ENCODE measurements around the gene SRPK2. TPM values are rescaled to one million over a fixed set of nuclear protein-coding genes. Genes with fewer than 3 reads are reported as not detected.
"Not testable (repeated sequence)": the region's sequence is repeated elsewhere in the genome, so short reads cannot be mapped to it uniquely, and the experiment has no call there.

Gene SRPK2
- total RNA-seq, 1 experiment from 2014 or later, result 58.2 TPM

DNA sequence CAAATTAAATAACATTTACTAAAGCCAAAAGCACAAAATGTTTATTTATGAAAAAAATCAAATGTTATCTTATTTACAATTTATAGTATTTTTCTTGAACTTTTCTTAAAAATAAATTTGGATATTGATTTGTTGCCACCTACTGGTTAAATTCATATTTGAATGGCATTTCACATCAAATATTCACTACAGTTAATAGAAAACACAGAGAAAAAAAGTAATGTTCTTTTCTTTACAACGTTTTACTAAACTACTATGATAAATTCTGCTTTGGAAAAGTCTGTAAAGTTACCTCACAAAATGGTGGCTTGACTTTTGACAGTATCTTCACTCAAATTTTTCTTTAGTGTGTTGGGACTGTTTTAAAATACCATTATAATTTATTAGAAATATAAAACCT, 52.7 kb downstream of the SRPK2 start:
- ATAC-seq (no peak), DNase-seq (ENCODE audit: low read depth, low spot score) (no peak)
- ChIA-PET POLR2A (no interaction called here), CTCF (no interaction called here)
- H3K9me3 ChIP-seq (ENCODE audit: control insufficient read depth, insufficient read depth, low read depth, low read length), result no peaks in the 10 kb centered on the region
- H3K4me1 ChIP-seq (ENCODE audit: control insufficient read depth, insufficient read depth, low read length), result no peaks in the 10 kb centered on the region; the same call in 1 of the 2 replicates
- intact Hi-C loops (cut with micrococcal nuclease; ENCODE audit: unreplicated experiment), result loop anchor here (10.0 kb wide), 1 partner anchor 181 kb away; no protein-coding TSS in a partner anchor
- no TSS peak for BruUV-seq (replicated peaks)
- in situ Hi-C loops (cut with HindIII; ENCODE audit: low pct_unique_long_range_greater_than_20kb, low sequenced_read_pairs), result no loop called here
- no peak for TF ChIP-seq TCF7L2 (IDR thresholded peaks at IDR 0.05; ENCODE audit: low read depth, low read length)
- TF ChIP-seq SIN3A (IDR thresholded peaks at IDR 0.05; ENCODE audit: borderline replicate concordance, insufficient read depth, low read depth, low read length), result no peak
- no peak for TF ChIP-seq CTCF (IDR thresholded peaks at IDR 0.05)
- no peak for TF ChIP-seq REST (IDR thresholded peaks at IDR 0.05; ENCODE audit: insufficient read depth in 1 of 2, low read depth in 2 of 2, low read length in 1 of 2)
- no peak for TF ChIP-seq POLR2AphosphoS5 (IDR thresholded peaks at IDR 0.05; ENCODE audit: low read depth, low read length)
- no peaks in the 10 kb centered on the region for H3K27me3 ChIP-seq (ENCODE audit: control insufficient read depth, insufficient read depth, low read length)
- no peak overlapping the region for H3K4me3 ChIP-seq (ENCODE audit: low read depth in 2 of 2, low read length in 2 of 2)
- no peak overlapping the region for H3K27ac ChIP-seq (ENCODE audit: low read length)
- no peaks in the 10 kb centered on the region for H3K36me3 ChIP-seq (ENCODE audit: control insufficient read depth, insufficient read depth, low read length)

DNA sequence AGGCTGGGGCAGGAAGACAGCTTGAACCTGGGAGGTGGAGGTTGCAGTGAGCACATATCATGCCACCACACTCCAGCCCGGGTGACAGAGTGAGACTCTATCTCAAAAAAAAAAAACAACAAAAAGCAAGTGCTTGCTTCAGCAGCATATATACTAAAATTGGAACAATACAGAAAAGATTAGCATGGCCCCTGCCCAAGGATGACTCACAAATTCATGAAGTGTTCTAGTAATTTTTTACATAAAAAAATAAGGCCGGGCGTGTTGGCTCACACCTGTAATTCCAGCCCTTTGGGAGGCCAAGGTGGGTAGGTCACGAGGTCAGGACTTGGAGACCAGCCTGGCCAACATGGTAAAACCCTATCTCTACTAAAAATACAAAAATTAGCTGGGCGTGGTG, 56.1 kb downstream of the SRPK2 start:
- H3K27ac ChIP-seq (ENCODE audit: low read length); in situ Hi-C loops (cut with HindIII; ENCODE audit: low pct_unique_long_range_greater_than_20kb, low sequenced_read_pairs); BruUV-seq (replicated peaks); DNase-seq (ENCODE audit: low read depth, low spot score); CTCF ChIA-PET; H3K4me1 ChIP-seq (ENCODE audit: control insufficient read depth, insufficient read depth, low read length); ATAC-seq; H3K4me3 ChIP-seq (ENCODE audit: low read depth in 2 of 2, low read length in 2 of 2); H3K36me3 ChIP-seq (ENCODE audit: control insufficient read depth, insufficient read depth, low read length); H3K27me3 ChIP-seq (ENCODE audit: control insufficient read depth, insufficient read depth, low read length); POLR2A ChIA-PET; H3K9me3 ChIP-seq (ENCODE audit: control insufficient read depth, insufficient read depth, low read depth, low read length): not testable (repeated sequence)
- intact Hi-C loops (cut with micrococcal nuclease; ENCODE audit: unreplicated experiment), result loop anchor here (10.0 kb wide), 1 partner anchor 178 kb away; no protein-coding TSS in a partner anchor

DNA sequence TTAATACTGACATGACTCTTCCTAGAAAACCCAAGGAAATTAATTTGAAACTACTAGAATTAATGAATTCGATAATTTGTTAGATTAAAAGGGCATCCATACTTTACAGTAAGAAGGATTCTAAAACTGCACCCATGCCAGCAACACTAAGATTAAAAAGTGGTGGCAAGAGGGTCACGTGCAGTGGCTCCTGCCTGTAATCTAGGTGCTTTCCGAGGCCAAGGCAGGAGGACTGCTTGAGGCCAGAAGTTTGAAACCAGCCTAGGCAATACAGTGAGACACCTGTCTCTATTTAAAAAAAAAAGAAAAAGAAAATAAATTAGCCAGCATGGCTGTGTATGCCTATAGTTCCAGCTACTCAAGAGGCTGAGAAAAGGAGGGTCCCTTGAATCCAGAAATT, 58.2 kb downstream of the SRPK2 start:
- CTCF ChIA-PET, result no interaction called here
- POLR2A ChIA-PET, result no interaction called here
- TF ChIP-seq REST (IDR thresholded peaks at IDR 0.05; ENCODE audit: insufficient read depth in 1 of 2, low read depth in 2 of 2, low read length in 1 of 2) (no peak), POLR2AphosphoS5 (IDR thresholded peaks at IDR 0.05; ENCODE audit: low read depth, low read length) (no peak), TCF7L2 (IDR thresholded peaks at IDR 0.05; ENCODE audit: low read depth, low read length) (no peak), CTCF (IDR thresholded peaks at IDR 0.05) (no peak), SIN3A (IDR thresholded peaks at IDR 0.05; ENCODE audit: borderline replicate concordance, insufficient read depth, low read depth, low read length) (no peak)
- Histone ChIP-seq H3K36me3 (ENCODE audit: control insufficient read depth, insufficient read depth, low read length) (no peaks in the 10 kb centered on the region), H3K27ac (ENCODE audit: low read length) (no peak overlapping the region), H3K4me3 (ENCODE audit: low read depth in 2 of 2, low read length in 2 of 2) (no peak overlapping the region), H3K27me3 (ENCODE audit: control insufficient read depth, insufficient read depth, low read length) (no peaks in the 10 kb centered on the region), H3K4me1 (ENCODE audit: control insufficient read depth, insufficient read depth, low read length) (no peaks in the 10 kb centered on the region), H3K9me3 (ENCODE audit: control insufficient read depth, insufficient read depth, low read depth, low read length) (no peaks in the 10 kb centered on the region)
- in situ Hi-C loops (cut with HindIII; ENCODE audit: low pct_unique_long_range_greater_than_20kb, low sequenced_read_pairs), result no loop called here
- no peak for ATAC-seq
- no TSS peak for BruUV-seq (replicated peaks)
- intact Hi-C loops (cut with micrococcal nuclease; ENCODE audit: unreplicated experiment), result loop anchor here (10.0 kb wide), 1 partner anchor 176 kb away; no protein-coding TSS in a partner anchor
- DNase-seq (ENCODE audit: low read depth, low spot score), result no peak
